Gastroesophageal sphincter (tissue), 4 donors: ENCODE results near the gene ARHGEF37. TPM values are rescaled to one million over a fixed set of nuclear protein-coding genes. Genes with fewer than 3 reads are reported as not detected.
A peak's percentile ranks its signal among the peaks of the same experiment; 100 is the strongest.
"Not testable (repeated sequence)": the region's sequence is repeated elsewhere in the genome, so short reads cannot be mapped to it uniquely, and the experiment has no call there.

Source experiments
- ATAC-seq: fragments of 150-250 bp; one replicate; pipeline ENCODE4 v1.9.1; 2016; ENCODE audit warnings: mild to moderate bottlenecking, moderate library complexity
- H3K27ac ChIP-seq, 4 donors: fragments of 200-600 bp; sonication (generic) in 3 of 4; 1 replicate in 3 of 4; 2 replicates in 1 of 4; pipeline ENCODE4 v1.5.1; 2016 to 2019
- H3K27me3 ChIP-seq: fragments of 200-600 bp; sonication (generic); one replicate; pipeline ENCODE4 v1.5.1; 2019
- H3K36me3 ChIP-seq, 2 donors: fragments of 200-600 bp; sonication (generic); one replicate each; pipeline ENCODE4 v1.5.1; 2019; ENCODE audit warnings: control low read depth in 1 of 2
- H3K4me1 ChIP-seq, 3 donors: fragments of 200-600 bp; sonication (generic); 1 replicate in 2 of 3; 2 replicates in 1 of 3; pipeline ENCODE4 v1.5.1; 2016 to 2019; ENCODE audit warnings: control low read depth in 2 of 3
- H3K4me3 ChIP-seq, 2 donors: fragments of 200-600 bp; sonication (generic); one replicate each; pipeline ENCODE4 v1.5.1; 2019; ENCODE audit warnings: mild to moderate bottlenecking in 1 of 2, moderate library complexity in 1 of 2
- H3K9me3 ChIP-seq, 3 donors: fragments of 200-600 bp; sonication (generic); one replicate each; pipeline ENCODE4 v1.5.1; 2017 to 2019; ENCODE audit warnings: control low read depth in 2 of 3
- EP300 ChIP-seq: sonication (generic); formaldehyde crosslinking; IDR thresholded peaks from one replicate; pipeline ENCODE4 v1.6.1; 2017; ENCODE audit warnings: antibody characterized with exemption, mild to moderate bottlenecking
- POLR2A ChIP-seq, 2 donors: fragments of 450-650 bp; IDR thresholded peaks; one replicate each; pipeline ENCODE4 v1.6.1; 2017; ENCODE audit warnings: antibody characterized with exemption in 2 of 2, mild to moderate bottlenecking in 2 of 2, moderate library complexity in 1 of 2
- POLR2AphosphoS5 ChIP-seq: sonication (generic); formaldehyde crosslinking; IDR thresholded peaks from one replicate; pipeline ENCODE4 v1.6.1; 2017; ENCODE audit warnings: antibody characterized with exemption
- WGBS, 2 donors: methylation state at CpG; one replicate each; pipeline ENCODE4 v1.1.5; 2018; ENCODE audit warnings: low coverage in 1 of 2; 5-methylcytosine and 5-hydroxymethylcytosine counted together
- total RNA-seq, 4 donors: library from RNA; depleted of rRNA; stranded (reverse); fragments of >200 nt; gene quantifications; one replicate each; pipeline ENCODE4 v1.1.0, GENCODE V29; 2016
- TF ChIP-seq, protein P1 (sequence below), 4 experiments: fragments of 200-600 bp in 2 of 4; fragments of 450-650 bp in 2 of 4; sonication (generic) in 1 of 4; IDR thresholded peaks; one replicate each; pipeline ENCODE4 v1.5.1; 2017 to 2019; ENCODE audit warnings: antibody characterized with exemption in 4 of 4, mild to moderate bottlenecking in 2 of 4, moderate library complexity in 2 of 4

ARHGEF37 gene
- total RNA-seq, 4 donors from 2014 or later, result 13.5 to 30.6 (median 20.1) TPM

DNA sequence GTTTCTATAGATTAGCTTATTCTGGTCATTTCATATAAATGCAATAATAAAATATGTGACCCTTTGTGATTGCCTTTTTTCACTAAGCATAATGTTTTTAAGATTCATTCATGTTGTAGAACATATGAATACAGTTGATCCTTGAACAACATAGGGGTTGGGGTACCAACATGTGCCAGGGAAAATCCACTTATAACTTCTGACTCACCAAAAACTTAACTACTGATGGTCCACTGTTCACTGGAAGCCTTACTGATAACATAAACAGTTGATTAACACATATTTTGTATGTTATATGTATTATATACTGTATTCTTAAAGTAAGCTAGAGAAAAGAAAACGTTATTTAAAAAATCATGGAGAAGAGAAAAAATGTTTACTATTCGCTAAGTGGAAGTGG lies 12.1 kb downstream of the ARHGEF37 start:
- Histone ChIP-seq H3K27me3 (no peaks in the 10 kb centered on the region), H3K36me3 (peaks cover 0 to 18% of the 10 kb centered on the region in 2 donors), H3K27ac (no peak overlapping the region), H3K9me3 (no peaks in the 10 kb centered on the region), H3K4me3 (no peak overlapping the region), H3K4me1 (peaks cover 0 to 42% (median 4%) of the 10 kb centered on the region in 3 donors)
- no peak for ATAC-seq
- TF ChIP-seq, protein P1, sequence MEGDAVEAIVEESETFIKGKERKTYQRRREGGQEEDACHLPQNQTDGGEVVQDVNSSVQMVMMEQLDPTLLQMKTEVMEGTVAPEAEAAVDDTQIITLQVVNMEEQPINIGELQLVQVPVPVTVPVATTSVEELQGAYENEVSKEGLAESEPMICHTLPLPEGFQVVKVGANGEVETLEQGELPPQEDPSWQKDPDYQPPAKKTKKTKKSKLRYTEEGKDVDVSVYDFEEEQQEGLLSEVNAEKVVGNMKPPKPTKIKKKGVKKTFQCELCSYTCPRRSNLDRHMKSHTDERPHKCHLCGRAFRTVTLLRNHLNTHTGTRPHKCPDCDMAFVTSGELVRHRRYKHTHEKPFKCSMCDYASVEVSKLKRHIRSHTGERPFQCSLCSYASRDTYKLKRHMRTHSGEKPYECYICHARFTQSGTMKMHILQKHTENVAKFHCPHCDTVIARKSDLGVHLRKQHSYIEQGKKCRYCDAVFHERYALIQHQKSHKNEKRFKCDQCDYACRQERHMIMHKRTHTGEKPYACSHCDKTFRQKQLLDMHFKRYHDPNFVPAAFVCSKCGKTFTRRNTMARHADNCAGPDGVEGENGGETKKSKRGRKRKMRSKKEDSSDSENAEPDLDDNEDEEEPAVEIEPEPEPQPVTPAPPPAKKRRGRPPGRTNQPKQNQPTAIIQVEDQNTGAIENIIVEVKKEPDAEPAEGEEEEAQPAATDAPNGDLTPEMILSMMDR (IDR thresholded peaks at IDR 0.05), result no peak
- no peak for TF ChIP-seq POLR2A (IDR thresholded peaks at IDR 0.05)
- TF ChIP-seq EP300, result no peak
- TF ChIP-seq POLR2AphosphoS5, result no peak
- WGBS, 2 donors, result 84 to 89% methylated on average over 2 of the region's 2 CpGs

DNA sequence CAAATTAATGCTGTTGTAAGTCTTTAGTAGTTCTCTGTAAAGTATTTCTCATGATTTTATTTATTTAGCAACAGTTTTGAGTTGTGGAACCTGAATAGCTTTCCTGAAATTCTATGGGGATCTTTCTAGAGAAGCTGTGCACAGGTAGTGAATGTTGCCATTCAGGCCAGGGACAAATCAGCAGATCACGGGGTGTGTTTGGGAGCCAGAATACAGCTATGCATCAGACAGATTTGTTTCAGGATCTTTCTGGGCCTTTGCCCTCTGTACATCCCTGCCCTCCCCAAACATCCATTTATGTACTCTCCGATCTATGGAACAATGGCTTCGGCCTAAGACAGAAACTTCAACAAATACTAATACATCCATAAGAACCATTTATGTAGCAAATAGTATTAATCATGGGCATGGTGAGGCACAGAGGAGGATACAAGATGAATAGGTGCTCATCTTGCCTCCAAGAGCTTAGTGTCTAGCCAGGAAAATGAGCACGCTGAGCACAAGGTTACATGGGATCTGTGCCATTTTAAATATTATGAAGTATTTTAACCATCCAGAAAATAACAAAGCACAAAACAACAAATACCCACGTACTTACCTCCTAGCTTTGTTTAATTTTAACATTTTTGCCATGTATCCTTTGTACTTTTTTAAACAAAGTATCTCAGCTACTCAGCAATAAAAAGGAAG lies 13.1 kb downstream of the ARHGEF37 start:
- peaks cover 0 to 36% (median 4%) of the 10 kb centered on the region in 3 donors for H3K4me1 ChIP-seq
- H3K9me3 ChIP-seq, result no peaks in the 10 kb centered on the region
- WGBS, 2 donors, result 0 to 65% methylated on average over 1 to 5 of the region's 5 CpGs
- peak overlapping the region in 1 of 4 donors; percentile 25 for H3K27ac ChIP-seq
- no peak for ATAC-seq
- no peaks in the 10 kb centered on the region for H3K27me3 ChIP-seq
- H3K4me3 ChIP-seq, result no peak overlapping the region
- peaks cover 0 to 25% of the 10 kb centered on the region in 2 donors for H3K36me3 ChIP-seq
- TF ChIP-seq, protein P1 (IDR thresholded peaks at IDR 0.05), result no peak
- TF ChIP-seq POLR2A (IDR thresholded peaks at IDR 0.05), result no peak
- no peak for TF ChIP-seq POLR2AphosphoS5
- no peak for TF ChIP-seq EP300

DNA sequence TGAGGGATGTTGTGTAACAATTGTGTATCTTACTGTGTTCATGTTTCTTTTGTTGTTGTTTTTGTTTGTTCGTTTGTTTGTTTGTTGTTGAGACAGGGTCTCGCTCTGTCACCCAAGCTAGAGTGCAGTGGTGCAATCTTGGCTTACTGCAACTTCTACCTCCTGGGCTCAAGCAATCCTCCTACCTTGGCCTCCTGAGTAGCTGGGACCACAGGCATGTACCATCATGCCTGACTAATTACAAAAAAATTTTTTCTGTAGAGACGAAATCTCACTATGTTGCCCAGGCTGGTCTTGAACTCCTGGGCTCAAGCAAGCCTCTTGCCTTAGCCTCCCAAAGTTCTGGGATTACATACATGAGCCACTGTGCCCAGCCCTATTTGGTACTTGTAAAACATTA lies 13.8 kb downstream of the ARHGEF37 start:
- ATAC-seq, H3K4me3 ChIP-seq, H3K9me3 ChIP-seq, H3K27ac ChIP-seq, H3K27me3 ChIP-seq: not testable (repeated sequence)
- H3K4me1 ChIP-seq, result peaks cover 0 to 36% (median 4%) of the 10 kb centered on the region in 3 donors
- WGBS, 2 donors, result 74 to 81% methylated on average over 3 of the region's 3 CpGs
- peaks cover 0 to 24% of the 10 kb centered on the region in 2 donors for H3K36me3 ChIP-seq

DNA sequence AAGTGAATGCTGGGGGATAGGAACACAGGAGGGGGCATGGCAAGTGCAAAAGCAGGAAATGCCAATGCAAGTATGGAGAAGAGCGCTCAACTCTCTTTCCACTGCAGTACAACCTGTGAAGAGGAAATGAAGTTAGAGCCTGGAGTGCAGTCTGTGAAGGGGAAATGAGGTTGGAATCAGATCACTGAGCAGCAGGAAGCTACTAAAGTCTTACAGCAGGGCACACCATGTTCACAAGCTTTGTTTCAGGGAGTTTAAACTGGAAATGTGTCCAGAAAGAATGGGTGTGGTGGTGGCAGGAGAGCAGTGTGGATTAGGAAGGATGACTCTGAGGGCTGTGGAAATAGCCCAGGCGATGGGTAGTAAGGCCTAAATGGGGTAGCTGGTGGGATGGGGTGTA lies 15.4 kb downstream of the ARHGEF37 start:
- no peak overlapping the region for H3K4me3 ChIP-seq

DNA sequence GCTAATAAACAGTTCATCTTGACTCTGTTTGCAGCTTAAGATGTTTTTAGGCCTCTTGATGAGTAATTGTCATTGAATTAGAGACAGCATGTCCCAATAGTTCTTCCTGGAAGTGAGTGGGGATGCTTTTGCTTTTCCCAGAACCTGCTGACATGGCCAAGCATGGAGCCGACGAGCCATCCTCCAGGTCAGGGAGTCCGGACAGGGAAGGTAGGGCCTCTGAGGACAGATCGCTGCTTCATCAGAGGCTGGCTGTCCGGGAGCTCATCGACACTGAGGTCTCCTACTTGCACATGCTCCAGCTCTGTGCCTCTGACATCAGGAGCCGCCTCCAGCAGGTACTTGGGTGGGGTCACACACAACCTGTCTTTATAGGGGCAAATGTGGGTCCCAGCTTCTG lies 16.3 kb downstream of the ARHGEF37 start:
- TF ChIP-seq POLR2A (IDR thresholded peaks at IDR 0.05), result no peak
- TF ChIP-seq POLR2AphosphoS5, result no peak
- TF ChIP-seq, protein P1 (IDR thresholded peaks at IDR 0.05), result no peak
- TF ChIP-seq EP300, result no peak
- Histone ChIP-seq H3K4me3 (no peak overlapping the region), H3K36me3 (peaks cover 0 to 49% of the 10 kb centered on the region in 2 donors), H3K27me3 (no peaks in the 10 kb centered on the region), H3K9me3 (no peaks in the 10 kb centered on the region), H3K4me1 (peaks cover 0 to 36% (median 4%) of the 10 kb centered on the region in 3 donors), H3K27ac (peak overlapping the region in 3 of 4 donors; percentile 17 to 57 (median 34))
- no peak for ATAC-seq
- WGBS, 2 donors, result no CpG with 5 or more reads among the region's 7 CpGs

More for the DNA sequence above, 15.4 kb downstream of the ARHGEF37 start:
- TF ChIP-seq, protein P1 (IDR thresholded peaks at IDR 0.05), result no peak
- TF ChIP-seq EP300 (no peak), POLR2AphosphoS5 (peak; percentile 32), POLR2A (IDR thresholded peaks at IDR 0.05) (no peak)
- Histone ChIP-seq H3K27me3 (no peaks in the 10 kb centered on the region), H3K27ac (peak overlapping the region in 3 of 4 donors; percentile 34 to 57 (median 44)), H3K4me1 (peaks cover 0 to 36% (median 4%) of the 10 kb centered on the region in 3 donors), H3K36me3 (peaks cover 0 to 40% of the 10 kb centered on the region in 2 donors), H3K9me3 (no peaks in the 10 kb centered on the region)
- 64 to 74% methylated on average over 1 to 2 of the region's 2 CpGs for WGBS, 2 donors
- peak; percentile 68 for ATAC-seq

DNA sequence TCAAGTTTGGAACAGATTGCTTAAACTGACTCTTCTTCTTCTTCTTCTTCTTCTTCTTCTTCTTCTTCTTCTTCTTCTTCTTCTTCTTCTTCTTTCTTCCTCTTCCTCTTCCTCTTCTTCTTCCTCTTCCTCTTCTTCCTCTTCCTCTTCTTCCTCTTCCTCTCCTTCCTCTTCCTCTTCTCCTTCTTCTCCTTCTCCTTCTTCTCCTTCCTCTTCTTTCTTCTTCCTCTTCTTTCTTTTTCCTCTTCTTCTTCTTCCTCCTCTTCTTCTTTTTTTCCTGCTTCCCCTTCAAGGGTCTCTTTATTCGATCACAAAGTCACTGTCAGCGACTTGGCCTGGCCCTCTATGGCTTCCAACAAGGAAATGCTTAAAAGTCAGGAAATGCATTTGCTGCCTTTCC lies 16.9 kb downstream of the ARHGEF37 start:
- not testable (repeated sequence) for H3K27me3 ChIP-seq, ATAC-seq, H3K9me3 ChIP-seq, H3K27ac ChIP-seq, H3K4me3 ChIP-seq
- Histone ChIP-seq H3K36me3 (peaks cover 0 to 50% of the 10 kb centered on the region in 2 donors), H3K4me1 (peaks cover 0 to 36% (median 4%) of the 10 kb centered on the region in 3 donors)
- WGBS, 2 donors, result 92% methylated on average over 2 of the region's 2 CpGs; no CpG with 5 or more reads in 1 of the 2 donors
